A673 (cell line): Measurements from ENCODE around the gene ST6GALNAC3. TPM values are rescaled to one million over a fixed set of nuclear protein-coding genes. Genes with fewer than 3 reads are reported as not detected.

Source experiments
- BruUV-seq: library from RNA; stranded (reverse); fragments of 400-500 nt; replicated peaks from 2 replicates; lab custom pipeline; 2021; lab: Mats Ljungman, UMichigan
- CTCF ChIA-PET: fragments of 300-600 bp; sonication (Branson Sonifier 250); formaldehyde crosslinking; loops from one replicate; lab custom pipeline; 2022; ENCODE audit warnings: antibody characterized with exemption; lab: Charles Lee
- POLR2A ChIA-PET: fragments of 300-600 bp; sonication (Branson Sonifier 250); formaldehyde crosslinking; loops from one replicate; lab custom pipeline; 2022; ENCODE audit warnings: antibody characterized with exemption; ENCODE audit not compliant: low non-redundant PET; lab: Charles Lee
- DNase-seq: peaks from one replicate; pipeline ENCODE4 v3.0.0-alpha.2; 2015; ENCODE audit warnings: low spot score
- H3K27ac ChIP-seq: fragments of 200-600 bp; sonication (generic); 2 replicates; pipeline ENCODE4 v1.5.1; 2016; ENCODE audit warnings: mixed run types, low read depth, mild to moderate bottlenecking, mixed read lengths, antibody characterized with exemption, low read length; ENCODE audit not compliant: poor library complexity, severe bottlenecking
- H3K27me3 ChIP-seq: fragments of 200-600 bp; sonication (generic); replicated peaks from 2 replicates; pipeline ENCODE4 v1.6.1; 2017; ENCODE audit warnings: mixed run types, low read depth, mild to moderate bottlenecking, mixed read lengths, antibody characterized with exemption, low read length; ENCODE audit not compliant: insufficient read depth, poor library complexity
- H3K36me3 ChIP-seq: fragments of 200-600 bp; sonication (generic); 2 replicates; pipeline ENCODE4 v1.6.1; 2016; ENCODE audit warnings: mixed run types, mild to moderate bottlenecking, mixed read lengths, antibody characterized with exemption, low read length; ENCODE audit not compliant: insufficient read depth, poor library complexity, severe bottlenecking
- H3K4me1 ChIP-seq: fragments of 200-600 bp; sonication (generic); 2 replicates; pipeline ENCODE4 v1.6.1; 2017; ENCODE audit warnings: mixed run types, mild to moderate bottlenecking, mixed read lengths, antibody characterized with exemption, low read length; ENCODE audit not compliant: insufficient read depth, poor library complexity, severe bottlenecking
- H3K4me3 ChIP-seq: fragments of 200-600 bp; sonication (generic); 2 replicates; pipeline ENCODE4 v1.5.1; 2016; ENCODE audit warnings: low read depth, mixed run types, mild to moderate bottlenecking, mixed read lengths, low read length; ENCODE audit not compliant: poor library complexity, severe bottlenecking
- H3K9me3 ChIP-seq: fragments of 200-600 bp; sonication (generic); 2 replicates; pipeline ENCODE4 v1.6.1; 2016; ENCODE audit warnings: mixed run types, low read depth, mild to moderate bottlenecking, mixed read lengths, antibody characterized with exemption, low read length; ENCODE audit not compliant: poor library complexity, severe bottlenecking
- CTCF ChIP-seq: fragments of 300-800, 200-600 bp; sonication (generic); conservative IDR thresholded peaks from 2 replicates; pipeline ENCODE4 v1.5.1; 2017; ENCODE audit warnings: low read depth, mild to moderate bottlenecking, antibody characterized with exemption, low read length, moderate library complexity, mixed read lengths
- EZH2 ChIP-seq: fragments of 200-600 bp; sonication (generic); IDR thresholded peaks from 2 replicates; pipeline ENCODE4 v1.6.1; 2017; ENCODE audit warnings: borderline replicate concordance, low read depth, mild to moderate bottlenecking, mixed read lengths, antibody characterized with exemption, low read length; ENCODE audit not compliant: poor library complexity, severe bottlenecking
- intact Hi-C: fragments of 100-400 bp; cut with micrococcal nuclease; formaldehyde crosslinking; loops from one replicate; pipeline ENCODE4 v1.10.0; 2022; ENCODE audit not compliant: unreplicated experiment
- total RNA-seq: library from RNA; stranded (reverse); gene quantifications from 2 replicates; pipeline ENCODE4 v1.2.3, GENCODE V29; 2021

The ST6GALNAC3 gene
- total RNA-seq, 1 experiment from 2014 or later, result 1.2 TPM

GRCh38 chr1:76330991-76331603 is 256.6 kb downstream of the ST6GALNAC3 start:
- intact Hi-C loops, result loop anchor here (5.0 to 10.0 kb wide), 4 partner anchors 179 to 811 kb away; partner anchors contain the start of gene ST6GALNAC5
- BruUV-seq, result no TSS peak
- H3K27me3 ChIP-seq, result no peaks in the 10 kb centered on the region
- CTCF ChIA-PET, result interaction anchor here (0.6 kb wide), 1 partner anchor 176 kb away, joined by 3 read pairs; no protein-coding TSS in a partner anchor
- no peak overlapping the region for H3K27ac ChIP-seq
- no peak for TF ChIP-seq EZH2
- peak; percentile 96 for TF ChIP-seq CTCF
- H3K36me3 ChIP-seq, result no peaks in the 10 kb centered on the region
- no peaks in the 10 kb centered on the region for H3K9me3 ChIP-seq
- H3K4me3 ChIP-seq, result no peak overlapping the region
- H3K4me1 ChIP-seq, result no peaks in the 10 kb centered on the region
- POLR2A ChIA-PET, result no interaction called here
- peak; percentile 81 for DNase-seq

- CTCF ChIA-PET, result no interaction called here
- POLR2A ChIA-PET, result no interaction called here
- Histone ChIP-seq H3K27me3 (no peaks in the 10 kb centered on the region), H3K27ac (no peak overlapping the region), H3K4me1 (peaks cover 15% of the 10 kb centered on the region), H3K36me3 (no peaks in the 10 kb centered on the region), H3K9me3 (no peaks in the 10 kb centered on the region), H3K4me3 (no peak overlapping the region)
- BruUV-seq, result no TSS peak
- DNase-seq, result no peak
- no peak for TF ChIP-seq CTCF
- TF ChIP-seq EZH2, result no peak
- intact Hi-C loops, result loop anchor here (5.0 to 10.0 kb wide), 2 partner anchors 266 to 529 kb away; partner anchors contain the start of gene ST6GALNAC5
Observed at GRCh38 chr1:76335882-76336281, 261.3 kb downstream of the ST6GALNAC3 start.

- H3K27ac ChIP-seq, result no peak overlapping the region
- H3K4me1 ChIP-seq, result peaks cover 15% of the 10 kb centered on the region
- intact Hi-C loops, result loop anchor here (5.0 to 10.0 kb wide), 2 partner anchors 265 to 528 kb away; partner anchors contain the start of gene ST6GALNAC5
- no peak overlapping the region for H3K4me3 ChIP-seq
- ChIA-PET CTCF (no interaction called here), POLR2A (no interaction called here)
- H3K9me3 ChIP-seq, result no peaks in the 10 kb centered on the region
- TF ChIP-seq EZH2, result no peak
- no peaks in the 10 kb centered on the region for H3K27me3 ChIP-seq
- no peaks in the 10 kb centered on the region for H3K36me3 ChIP-seq
- no TSS peak for BruUV-seq
- DNase-seq, result peak; percentile 94
Observed at GRCh38 chr1:76336931-76337371, 262.4 kb downstream of the ST6GALNAC3 start.
